Brain microvascular endothelial cell (primary cell): ENCODE measurements around the gene SLC2A9.
"Not testable (repeated sequence)": the region's sequence is repeated elsewhere in the genome, so short reads cannot be mapped to it uniquely, and the experiment has no call there.

ENCODE experiments used
- DNase-seq: peaks from one replicate; pipeline ENCODE4 v3.0.0-alpha.2; 2020
- H3K27ac ChIP-seq: fragments of 250-450 bp; sonication (Bioruptor Pico); 2 replicates; pipeline ENCODE4 v1.5.1; 2020; ENCODE audit warnings: mild to moderate bottlenecking, moderate library complexity
- H3K27me3 ChIP-seq: fragments of 250-450 bp; sonication (Bioruptor Pico); replicated peaks from 2 replicates; pipeline ENCODE4 v1.5.1; 2020; ENCODE audit warnings: mild to moderate bottlenecking
- H3K36me3 ChIP-seq: fragments of 250-450 bp; sonication (Bioruptor Pico); replicated peaks from 2 replicates; pipeline ENCODE4 v1.5.1; 2020; ENCODE audit warnings: mild to moderate bottlenecking
- H3K4me3 ChIP-seq: 2 replicates; pipeline ENCODE4 v1.5.1; 2011; ENCODE audit warnings: low read depth, mild to moderate bottlenecking, control low read depth, low read length, moderate library complexity
- in situ Hi-C: cut with HindIII; loops from 2 replicates; pipeline ENCODE4 v1.10.0; 2017; ENCODE audit warnings: low sequenced_read_pairs, low pct_ligation_motif_present
- TF ChIP-seq, protein P1 (sequence below): IDR thresholded peaks from 2 replicates; pipeline ENCODE4 v1.5.1; 2011; ENCODE audit warnings: low read depth, mild to moderate bottlenecking, moderate library complexity, low read length, control low read depth, inconsistent platforms; ENCODE audit errors: missing control alignments

Gene SLC2A9

DNA sequence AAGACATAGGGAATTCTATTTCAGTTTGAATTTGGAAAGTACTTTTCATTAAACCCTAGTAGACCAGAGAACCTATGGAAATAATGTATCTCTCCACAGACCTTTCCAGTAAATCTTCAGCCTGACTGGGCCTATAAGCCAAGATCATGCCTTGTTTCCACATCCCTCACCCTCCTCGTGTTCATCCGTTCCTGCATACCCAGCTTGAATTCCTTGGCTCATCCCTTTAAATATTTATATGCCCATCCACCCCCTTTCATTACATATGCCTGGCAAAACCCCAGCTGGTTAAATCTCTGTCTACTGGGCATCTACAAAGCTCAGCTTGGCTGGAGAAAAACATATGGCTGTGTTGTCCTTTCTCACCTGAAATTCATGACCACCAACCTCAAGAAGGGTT is 32.4 kb downstream of the SLC2A9 start:
- no peaks in the 10 kb centered on the region for H3K27me3 ChIP-seq
- in situ Hi-C loops, result no loop called here
- no peak overlapping the region for H3K27ac ChIP-seq
- TF ChIP-seq, protein P1, sequence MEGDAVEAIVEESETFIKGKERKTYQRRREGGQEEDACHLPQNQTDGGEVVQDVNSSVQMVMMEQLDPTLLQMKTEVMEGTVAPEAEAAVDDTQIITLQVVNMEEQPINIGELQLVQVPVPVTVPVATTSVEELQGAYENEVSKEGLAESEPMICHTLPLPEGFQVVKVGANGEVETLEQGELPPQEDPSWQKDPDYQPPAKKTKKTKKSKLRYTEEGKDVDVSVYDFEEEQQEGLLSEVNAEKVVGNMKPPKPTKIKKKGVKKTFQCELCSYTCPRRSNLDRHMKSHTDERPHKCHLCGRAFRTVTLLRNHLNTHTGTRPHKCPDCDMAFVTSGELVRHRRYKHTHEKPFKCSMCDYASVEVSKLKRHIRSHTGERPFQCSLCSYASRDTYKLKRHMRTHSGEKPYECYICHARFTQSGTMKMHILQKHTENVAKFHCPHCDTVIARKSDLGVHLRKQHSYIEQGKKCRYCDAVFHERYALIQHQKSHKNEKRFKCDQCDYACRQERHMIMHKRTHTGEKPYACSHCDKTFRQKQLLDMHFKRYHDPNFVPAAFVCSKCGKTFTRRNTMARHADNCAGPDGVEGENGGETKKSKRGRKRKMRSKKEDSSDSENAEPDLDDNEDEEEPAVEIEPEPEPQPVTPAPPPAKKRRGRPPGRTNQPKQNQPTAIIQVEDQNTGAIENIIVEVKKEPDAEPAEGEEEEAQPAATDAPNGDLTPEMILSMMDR, result no peak
- no peak overlapping the region for H3K4me3 ChIP-seq
- no peak for DNase-seq
- H3K36me3 ChIP-seq, result no peaks in the 10 kb centered on the region

DNA sequence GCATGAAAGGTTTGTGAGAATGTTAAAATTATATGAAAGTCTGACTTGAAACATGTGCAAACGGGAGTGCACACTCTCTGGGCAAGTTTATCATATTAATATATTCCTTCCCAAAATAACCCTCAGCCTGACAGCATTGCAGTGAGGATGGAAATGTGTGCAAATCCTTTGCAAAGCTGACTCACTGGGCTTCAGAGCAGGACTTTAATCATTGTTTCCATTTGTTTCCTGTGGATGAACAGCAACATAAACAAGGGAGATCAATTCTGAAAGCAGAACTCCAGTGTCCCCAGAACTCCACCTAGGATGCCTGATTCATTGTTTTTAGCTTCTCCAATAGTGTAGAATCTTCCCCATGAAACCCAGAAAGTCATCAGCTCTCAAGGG is 32.9 kb downstream of the SLC2A9 start:
- Histone ChIP-seq H3K27ac (no peak overlapping the region), H3K36me3 (no peaks in the 10 kb centered on the region), H3K27me3 (no peaks in the 10 kb centered on the region), H3K4me3 (no peak overlapping the region)
- in situ Hi-C loops, result no loop called here
- no peak for DNase-seq
- TF ChIP-seq, protein P1, result no peak

DNA sequence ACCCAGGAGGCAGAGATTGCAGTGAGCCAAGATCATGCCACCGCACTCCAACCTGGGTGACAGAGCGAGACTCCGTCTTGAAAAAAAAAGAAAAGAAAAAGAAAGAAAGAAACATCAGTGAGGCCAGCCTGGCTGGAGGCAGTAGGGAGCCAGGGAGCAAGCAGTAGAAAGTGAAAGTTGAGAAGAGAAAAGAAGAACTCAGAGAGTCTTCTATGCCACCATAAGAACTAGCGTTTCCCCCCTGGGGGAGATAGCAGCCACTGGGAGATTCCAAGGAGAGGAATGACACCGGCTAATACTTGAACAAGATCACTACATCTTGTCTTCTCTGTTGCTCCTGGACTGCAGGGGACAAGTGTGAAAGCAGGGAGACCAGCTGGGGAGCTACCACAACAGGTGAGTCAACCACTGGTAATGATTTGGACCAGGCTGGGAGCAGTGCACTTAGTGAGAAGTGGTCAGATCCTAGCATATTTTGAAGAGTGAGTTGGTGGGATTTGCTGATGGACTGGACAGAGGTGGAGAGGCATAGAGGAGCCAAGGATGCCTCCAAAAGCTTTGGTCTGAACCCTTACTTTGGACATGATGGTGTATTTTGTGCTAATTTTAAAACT is 33.4 kb downstream of the SLC2A9 start:
- Histone ChIP-seq H3K27me3 (no peaks in the 10 kb centered on the region), H3K4me3 (no peak overlapping the region), H3K27ac (no peak overlapping the region), H3K36me3 (no peaks in the 10 kb centered on the region)
- TF ChIP-seq, protein P1, result no peak
- no peak for DNase-seq
- in situ Hi-C loops, result no loop called here

DNA sequence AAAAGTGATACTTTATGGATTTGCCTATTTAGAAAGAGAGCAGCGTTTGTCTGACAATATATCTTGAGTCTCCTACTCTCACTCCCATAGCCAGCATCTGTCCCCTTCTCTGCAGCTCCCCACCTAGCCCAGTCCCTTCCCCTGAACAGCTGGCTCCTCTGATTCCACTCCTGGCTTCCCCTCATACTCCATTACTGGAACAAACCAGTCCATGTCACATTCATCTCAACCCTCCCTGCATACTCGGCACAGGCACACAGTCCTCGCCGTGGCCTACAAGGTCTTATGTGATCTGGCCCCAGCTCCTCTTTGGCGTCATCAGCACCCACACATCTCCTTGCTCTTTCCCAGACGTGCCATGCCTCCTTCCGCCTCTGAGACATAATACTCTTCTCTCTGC is 36.7 kb downstream of the SLC2A9 start:
- in situ Hi-C loops, result no loop called here

DNA sequence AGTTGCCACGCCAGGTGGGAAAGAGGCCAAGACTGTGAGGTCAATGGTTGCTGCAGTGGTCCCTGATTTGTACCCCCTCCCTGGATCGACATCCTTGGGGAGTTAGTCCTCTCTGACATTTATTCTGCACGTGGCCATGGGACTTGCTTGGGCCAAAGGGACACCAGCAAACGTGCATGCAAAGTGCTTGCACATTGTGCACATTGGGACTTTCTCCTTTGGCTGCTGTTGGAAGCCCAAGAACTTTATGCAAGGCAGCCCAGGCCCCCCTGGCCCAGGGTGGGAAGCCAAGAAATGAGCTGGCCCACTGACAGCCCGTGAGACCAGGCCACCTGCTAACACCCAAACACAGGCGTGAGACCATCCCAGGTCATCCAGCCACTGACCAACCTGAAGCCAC is 38.1 kb downstream of the SLC2A9 start:
- in situ Hi-C loops, result no loop called here
- TF ChIP-seq, protein P1, result no peak
- Histone ChIP-seq H3K36me3 (no peaks in the 10 kb centered on the region), H3K27ac (no peak overlapping the region), H3K27me3 (no peaks in the 10 kb centered on the region), H3K4me3 (no peak overlapping the region)
- DNase-seq, result no peak

More for the DNA sequence above, 36.7 kb downstream of the SLC2A9 start:
- Histone ChIP-seq H3K4me3 (no peak overlapping the region), H3K27me3 (no peaks in the 10 kb centered on the region), H3K36me3 (no peaks in the 10 kb centered on the region), H3K27ac (no peak overlapping the region)
- DNase-seq, result no peak
- TF ChIP-seq, protein P1, result no peak

DNA sequence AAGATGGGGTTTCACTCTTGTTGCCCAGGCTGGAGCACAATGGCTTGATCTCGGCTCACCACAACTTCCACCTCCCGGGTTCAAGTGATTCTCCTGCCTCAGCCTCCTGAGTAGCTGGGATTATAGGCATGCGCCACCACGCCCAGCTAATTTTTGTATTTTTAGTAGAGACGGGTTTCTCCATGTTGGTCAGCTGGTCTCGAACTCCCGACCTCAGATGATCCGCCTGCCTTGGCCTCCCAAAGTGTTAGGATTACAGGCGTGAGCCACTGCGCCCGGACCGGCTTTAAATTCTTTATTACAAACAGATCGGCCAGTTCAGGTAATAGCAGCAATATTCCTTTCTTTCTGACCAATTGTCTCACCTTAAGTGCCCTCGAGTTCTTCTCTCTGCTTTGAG is 39.4 kb downstream of the SLC2A9 start:
- H3K27ac ChIP-seq, in situ Hi-C loops, H3K27me3 ChIP-seq, H3K4me3 ChIP-seq, H3K36me3 ChIP-seq, DNase-seq: not testable (repeated sequence)
